ENCODE results near the gene CREBBP. TPM values are rescaled to one million over a fixed set of nuclear protein-coding genes. Genes with fewer than 3 reads are reported as not detected.

The CREBBP gene
- total RNA-seq, 1 donor from 2014 or later: 84.7 TPM

- H3K4me1 Mint-ChIP-seq: peaks cover 30% of the 10 kb centered on the region
- no peaks in the 10 kb centered on the region for H3K9me3 Mint-ChIP-seq
- no peak overlapping the region for H3K4me3 Mint-ChIP-seq
- no peak overlapping the region for H3K27ac Mint-ChIP-seq (ENCODE audit: unreplicated experiment)
- no peak for TF ChIP-seq CTCF (conservative IDR thresholded peaks at IDR 0.05)
- H3K27me3 Mint-ChIP-seq (ENCODE audit: low read depth): no peaks in the 10 kb centered on the region
- peaks cover 5% of the 10 kb centered on the region for H3K36me3 Mint-ChIP-seq (ENCODE audit: low read depth)
- DNase-seq (ENCODE audit: low read depth, low spot score): no peak
Measured at GRCh38 chr16:3849751-3850543, 30.6 kb downstream of the CREBBP start.

DNA sequence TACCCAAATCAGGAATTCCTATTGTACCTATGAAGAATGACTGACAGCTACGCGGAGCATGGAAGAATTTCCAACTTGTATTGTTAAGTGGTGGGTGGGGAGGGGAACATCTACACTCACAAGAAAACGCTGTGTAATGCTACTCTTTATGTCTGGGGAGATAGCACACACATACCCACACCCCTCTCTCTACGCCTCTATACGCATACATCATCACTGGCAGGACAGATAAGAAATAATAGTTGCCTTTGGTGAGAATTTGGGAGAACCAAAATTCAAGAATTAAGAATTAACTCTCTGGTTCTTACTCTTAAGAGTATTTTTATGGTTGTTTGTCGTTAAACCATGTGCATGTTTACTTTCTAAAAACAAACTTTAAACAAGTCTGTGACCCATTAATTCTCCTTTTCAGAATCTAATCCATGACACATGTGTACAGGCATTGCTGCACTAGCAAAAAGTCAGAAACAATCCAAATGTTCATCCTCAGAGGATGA, 33.9 kb downstream of the CREBBP start:
- no peaks in the 10 kb centered on the region for H3K9me3 Mint-ChIP-seq
- no peak overlapping the region for H3K4me3 Mint-ChIP-seq
- H3K36me3 Mint-ChIP-seq (ENCODE audit: low read depth): peaks cover 5% of the 10 kb centered on the region
- peaks cover 20% of the 10 kb centered on the region for H3K4me1 Mint-ChIP-seq
- H3K27ac Mint-ChIP-seq (ENCODE audit: unreplicated experiment): no peak overlapping the region
- no peak for TF ChIP-seq CTCF (conservative IDR thresholded peaks at IDR 0.05)
- DNase-seq (ENCODE audit: low read depth, low spot score): no peak
- H3K27me3 Mint-ChIP-seq (ENCODE audit: low read depth): no peaks in the 10 kb centered on the region

- no peak overlapping the region for H3K27ac Mint-ChIP-seq (ENCODE audit: unreplicated experiment)
Measured at GRCh38 chr16:3846087-3846486, 34.4 kb downstream of the CREBBP start.

DNA sequence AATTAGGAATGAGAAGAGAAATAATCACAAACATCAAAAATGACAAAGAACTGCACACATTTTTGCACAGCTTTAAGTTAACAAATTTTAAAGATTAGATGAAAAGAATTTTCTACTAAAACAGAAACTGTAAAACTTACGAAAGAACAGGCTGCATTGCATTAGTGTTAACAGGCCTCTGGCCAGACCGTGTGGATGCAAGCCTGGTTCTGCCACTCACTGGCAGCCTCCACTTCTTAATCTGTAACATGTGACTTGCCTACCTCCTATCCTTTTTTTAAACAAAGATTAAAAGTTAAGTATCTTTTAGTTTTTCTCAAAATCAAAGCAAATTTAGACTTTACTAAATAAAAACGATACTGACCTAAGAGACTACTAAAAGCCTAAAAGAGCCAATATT, 37.5 kb downstream of the CREBBP start:
- H3K4me3 Mint-ChIP-seq: no peak overlapping the region
- H3K4me1 Mint-ChIP-seq: peaks cover 19% of the 10 kb centered on the region
- no peak for DNase-seq (ENCODE audit: low read depth, low spot score)
- peaks cover 2% of the 10 kb centered on the region for H3K36me3 Mint-ChIP-seq (ENCODE audit: low read depth)
- no peaks in the 10 kb centered on the region for H3K27me3 Mint-ChIP-seq (ENCODE audit: low read depth)
- no peaks in the 10 kb centered on the region for H3K9me3 Mint-ChIP-seq
- no peak overlapping the region for H3K27ac Mint-ChIP-seq (ENCODE audit: unreplicated experiment)
- TF ChIP-seq CTCF (conservative IDR thresholded peaks at IDR 0.05): no peak

More at GRCh38 chr16:3846087-3846486, 34.4 kb downstream of the CREBBP start:
- no peak for DNase-seq (ENCODE audit: low read depth, low spot score)
- no peaks in the 10 kb centered on the region for H3K27me3 Mint-ChIP-seq (ENCODE audit: low read depth)
- peaks cover 5% of the 10 kb centered on the region for H3K36me3 Mint-ChIP-seq (ENCODE audit: low read depth)
- H3K4me1 Mint-ChIP-seq: peaks cover 21% of the 10 kb centered on the region
- no peaks in the 10 kb centered on the region for H3K9me3 Mint-ChIP-seq
- no peak for TF ChIP-seq CTCF (conservative IDR thresholded peaks at IDR 0.05)
- no peak overlapping the region for H3K4me3 Mint-ChIP-seq

- Mint-ChIP-seq H3K4me3 (no peak overlapping the region), H3K36me3 (ENCODE audit: low read depth) (peaks cover 2% of the 10 kb centered on the region), H3K9me3 (no peaks in the 10 kb centered on the region), H3K4me1 (peaks cover 16% of the 10 kb centered on the region), H3K27ac (ENCODE audit: unreplicated experiment) (no peak overlapping the region), H3K27me3 (ENCODE audit: low read depth) (no peaks in the 10 kb centered on the region)
- DNase-seq (ENCODE audit: low read depth, low spot score): no peak
- no peak for TF ChIP-seq CTCF (conservative IDR thresholded peaks at IDR 0.05)
Measured at GRCh38 chr16:3841729-3842508, 38.6 kb downstream of the CREBBP start.

Measured in neural crest cell (in vitro differentiated cells).